ENCODE results near the gene RAB30. TPM values are rescaled to one million over a fixed set of nuclear protein-coding genes. Genes with fewer than 3 reads are reported as not detected.

Gene RAB30
- total RNA-seq = 13.5 and 13.9 TPM in 2 replicates
- long read RNA-seq, transcript RAB30-205 (5 exons, 792 nt) = major isoform, 22 of 30 reads
- long read RNA-seq, partial matches to known transcripts = 0 of 30 reads
- long read RNA-seq, other reads (novel, unspliced or antisense) = 8 of 30 reads

GRCh38 chr11:83071567-83072349 lies at the start of gene RAB30:
TSS of gene RAB30 (minus strand) at chr11:83071897. CDS start at chr11:82997316, 74,581 bp downstream.
- H3K27ac Mint-ChIP-seq = no peak within 1 kb of the TSS
- no peaks in the 10 kb centered on the region for H3K9me3 Mint-ChIP-seq (ENCODE audit: low read depth)
- H3K27me3 Mint-ChIP-seq = no peaks in the 10 kb centered on the region
- peaks cover 13% of the 10 kb centered on the region for H3K36me3 Mint-ChIP-seq (ENCODE audit: insufficient read depth)
- peak; percentile 87 for DNase-seq (ENCODE audit: low spot score, unreplicated experiment)
- no peak within 1 kb of the TSS for H3K4me3 Mint-ChIP-seq (ENCODE audit: low read depth)
- no peak for TF ChIP-seq CTCF (IDR thresholded peaks at IDR 0.05; ENCODE audit: unreplicated experiment)
- H3K4me1 Mint-ChIP-seq (ENCODE audit: low read depth) = peaks cover 11% of the 10 kb centered on the region

- Mint-ChIP-seq H3K27ac (no peak overlapping the region), H3K9me3 (ENCODE audit: low read depth) (no peaks in the 10 kb centered on the region), H3K36me3 (ENCODE audit: insufficient read depth) (no peaks in the 10 kb centered on the region)
These were observed 48.6 kb upstream of the RAB30 start for GRCh38 chr11:83120327-83120726.

GRCh38 chr11:83119216-83119615 lies 47.5 kb upstream of the RAB30 start:
- no peaks in the 10 kb centered on the region for H3K9me3 Mint-ChIP-seq (ENCODE audit: low read depth)
- no peak overlapping the region for H3K27ac Mint-ChIP-seq
- no peaks in the 10 kb centered on the region for H3K27me3 Mint-ChIP-seq
- DNase-seq (ENCODE audit: low spot score, unreplicated experiment) = no peak
- no peak overlapping the region for H3K4me3 Mint-ChIP-seq (ENCODE audit: low read depth)
- H3K36me3 Mint-ChIP-seq (ENCODE audit: insufficient read depth) = no peaks in the 10 kb centered on the region
- TF ChIP-seq CTCF (IDR thresholded peaks at IDR 0.05; ENCODE audit: unreplicated experiment) = no peak
- H3K4me1 Mint-ChIP-seq (ENCODE audit: low read depth) = peaks cover 8% of the 10 kb centered on the region

More at GRCh38 chr11:83120327-83120726, 48.6 kb upstream of the RAB30 start:
- no peak overlapping the region for H3K4me3 Mint-ChIP-seq (ENCODE audit: low read depth)
- no peak for DNase-seq (ENCODE audit: low spot score, unreplicated experiment)
- no peaks in the 10 kb centered on the region for H3K27me3 Mint-ChIP-seq
- no peak for TF ChIP-seq CTCF (IDR thresholded peaks at IDR 0.05; ENCODE audit: unreplicated experiment)
- H3K4me1 Mint-ChIP-seq (ENCODE audit: low read depth) = peaks cover 8% of the 10 kb centered on the region

- no peaks in the 10 kb centered on the region for H3K36me3 Mint-ChIP-seq (ENCODE audit: insufficient read depth)
- H3K27me3 Mint-ChIP-seq = no peaks in the 10 kb centered on the region
- H3K4me1 Mint-ChIP-seq (ENCODE audit: low read depth) = peaks cover 8% of the 10 kb centered on the region
- TF ChIP-seq CTCF (IDR thresholded peaks at IDR 0.05; ENCODE audit: unreplicated experiment) = no peak
- H3K27ac Mint-ChIP-seq = no peak overlapping the region
- no peaks in the 10 kb centered on the region for H3K9me3 Mint-ChIP-seq (ENCODE audit: low read depth)
- no peak overlapping the region for H3K4me3 Mint-ChIP-seq (ENCODE audit: low read depth)
- no peak for DNase-seq (ENCODE audit: low spot score, unreplicated experiment)
These were observed 47.1 kb upstream of the RAB30 start for GRCh38 chr11:83118814-83119213.

GRCh38 chr11:83116015-83116641 lies 44.4 kb upstream of the RAB30 start:
- TF ChIP-seq CTCF (IDR thresholded peaks at IDR 0.05; ENCODE audit: unreplicated experiment) = no peak
- no peak for DNase-seq (ENCODE audit: low spot score, unreplicated experiment)
- H3K36me3 Mint-ChIP-seq (ENCODE audit: insufficient read depth) = no peaks in the 10 kb centered on the region
- H3K27ac Mint-ChIP-seq = no peak overlapping the region
- no peaks in the 10 kb centered on the region for H3K9me3 Mint-ChIP-seq (ENCODE audit: low read depth)
- H3K27me3 Mint-ChIP-seq = no peaks in the 10 kb centered on the region
- H3K4me1 Mint-ChIP-seq (ENCODE audit: low read depth) = peaks cover 8% of the 10 kb centered on the region
- H3K4me3 Mint-ChIP-seq (ENCODE audit: low read depth) = no peak overlapping the region

All from progenitor cell of endocrine pancreas (in vitro differentiated cells).